ENCODE measurements around the gene MIER2. TPM values are rescaled to one million over a fixed set of nuclear protein-coding genes. Genes with fewer than 3 reads are reported as not detected.

Gene MIER2, protein sequence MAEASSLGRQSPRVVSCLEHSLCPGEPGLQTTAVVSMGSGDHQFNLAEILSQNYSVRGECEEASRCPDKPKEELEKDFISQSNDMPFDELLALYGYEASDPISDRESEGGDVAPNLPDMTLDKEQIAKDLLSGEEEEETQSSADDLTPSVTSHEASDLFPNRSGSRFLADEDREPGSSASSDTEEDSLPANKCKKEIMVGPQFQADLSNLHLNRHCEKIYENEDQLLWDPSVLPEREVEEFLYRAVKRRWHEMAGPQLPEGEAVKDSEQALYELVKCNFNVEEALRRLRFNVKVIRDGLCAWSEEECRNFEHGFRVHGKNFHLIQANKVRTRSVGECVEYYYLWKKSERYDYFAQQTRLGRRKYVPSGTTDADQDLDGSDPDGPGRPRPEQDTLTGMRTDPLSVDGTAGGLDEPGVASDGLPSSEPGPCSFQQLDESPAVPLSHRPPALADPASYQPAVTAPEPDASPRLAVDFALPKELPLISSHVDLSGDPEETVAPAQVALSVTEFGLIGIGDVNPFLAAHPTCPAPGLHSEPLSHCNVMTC
- 14.4 to 22.9 TPM (median 18.8 TPM) in 5 replicates for total RNA-seq (2022; extraction: Qiagen RNA extraction; ENCODE audit: low read depth)

DNA sequence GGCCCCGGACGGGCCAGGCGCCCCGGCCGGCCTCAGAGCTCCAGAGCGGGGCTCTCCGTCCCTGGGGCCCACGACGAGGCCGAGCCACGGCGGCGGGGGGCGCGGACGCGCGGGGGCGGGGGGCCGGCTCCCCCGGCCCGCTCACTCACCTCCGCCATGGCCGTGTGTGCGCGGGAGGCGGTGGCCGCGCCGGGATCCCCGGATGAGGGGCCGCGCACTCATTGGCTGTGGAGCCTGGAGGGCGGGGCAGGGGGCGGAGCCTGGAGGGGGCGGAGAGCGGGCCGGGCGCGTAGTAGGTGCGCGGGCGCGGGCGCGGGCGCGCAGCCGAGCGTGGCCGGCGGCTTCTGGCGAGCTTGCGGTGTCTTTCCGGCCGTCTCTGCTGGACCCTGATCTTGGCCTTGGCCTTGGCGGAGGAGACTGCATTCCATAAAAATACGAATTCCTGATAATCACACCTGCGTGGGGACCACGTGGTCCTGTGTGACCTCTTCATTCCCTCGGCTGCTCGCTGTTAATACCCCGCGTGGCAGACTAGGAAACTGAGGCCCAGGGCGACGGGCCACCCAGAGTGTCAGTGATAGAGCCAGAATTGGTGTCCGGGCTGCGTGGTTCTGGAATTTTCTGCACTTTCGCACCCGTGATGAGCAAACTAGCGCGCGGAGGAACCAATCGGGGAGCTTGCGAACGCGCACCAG is at the start of gene MIER2:
MIER2 (minus strand) TSS at position 172 of the 695 bp plus-strand sequence; CDS start at position 158, 14 bp downstream.

DNA sequence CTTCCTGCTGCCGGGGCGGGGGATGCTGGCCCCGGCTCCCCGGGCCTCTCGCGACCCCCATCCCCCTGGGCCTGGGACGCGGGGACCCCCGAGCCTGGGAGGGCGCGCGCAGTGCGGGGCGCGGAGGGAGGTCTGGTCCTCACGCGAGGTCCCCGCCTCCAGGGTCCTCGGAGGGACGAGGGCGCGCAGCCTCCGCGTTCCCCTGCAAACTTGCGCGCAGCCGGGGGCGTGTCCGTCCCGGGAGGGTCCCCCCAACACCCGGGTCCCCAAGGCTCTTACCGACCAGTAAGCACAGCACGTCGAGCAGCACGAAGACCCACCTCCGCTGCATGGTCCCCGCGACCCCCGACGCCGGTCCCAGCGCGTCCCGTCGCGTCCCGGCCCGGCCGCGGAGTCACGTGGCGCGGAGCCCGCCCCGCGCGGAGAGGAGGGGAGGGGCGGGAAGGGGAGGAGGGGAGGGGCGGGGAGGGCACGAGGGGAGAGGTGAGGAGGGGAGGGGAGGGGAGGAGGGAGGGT is 53.5 kb downstream of the MIER2 start, which contains the start of gene PLPP2:
PLPP2 (minus strand) TSS at position 398 of the 516 bp plus-strand sequence; CDS start at position 331, 67 bp downstream.

Other genes with a start within 250 kb of the MIER2 start
- gene OR4F17, start 237.7 kb downstream of the MIER2 start, total RNA-seq (2022; extraction: Qiagen RNA extraction; ENCODE audit: low read depth) = not detected in 5 replicates
- 75.3 to 116 TPM (median 112 TPM) in 5 replicates for gene PLPP2, start 53.4 kb downstream of the MIER2 start, total RNA-seq (2022; extraction: Qiagen RNA extraction; ENCODE audit: low read depth)
- gene C2CD4C, start 64.4 kb upstream of the MIER2 start, total RNA-seq (2022; extraction: Qiagen RNA extraction; ENCODE audit: low read depth) = 0.24 to 0.59 TPM (median 0.53 TPM) in 5 replicates
- gene SHC2, start 116.2 kb upstream of the MIER2 start, total RNA-seq (2022; extraction: Qiagen RNA extraction; ENCODE audit: low read depth) = 0.71 to 1.3 TPM (median 0.85 TPM) in 5 replicates
- gene MADCAM1, start 151.7 kb upstream of the MIER2 start, total RNA-seq (2022; extraction: Qiagen RNA extraction; ENCODE audit: low read depth) = 0.28 to 0.46 TPM (median 0.35 TPM) in 4 of 5 replicates, not detected in the other
- gene TPGS1, start 162.7 kb upstream of the MIER2 start, total RNA-seq (2022; extraction: Qiagen RNA extraction; ENCODE audit: low read depth) = 11.5 to 18.7 TPM (median 16.6 TPM) in 5 replicates
- gene CDC34, start 187.0 kb upstream of the MIER2 start, total RNA-seq (2022; extraction: Qiagen RNA extraction; ENCODE audit: low read depth) = 63.8 to 108 TPM (median 105 TPM) in 5 replicates
- 0.46 to 0.57 TPM (median 0.47 TPM) in 4 of 5 replicates, not detected in the other for gene GZMM, start 199.3 kb upstream of the MIER2 start, total RNA-seq (2022; extraction: Qiagen RNA extraction; ENCODE audit: low read depth)
- gene BSG, start 227.8 kb upstream of the MIER2 start, total RNA-seq (2022; extraction: Qiagen RNA extraction; ENCODE audit: low read depth) = 654 to 745 TPM (median 712 TPM) in 5 replicates
- gene HCN2, start 245.1 kb upstream of the MIER2 start, total RNA-seq (2022; extraction: Qiagen RNA extraction; ENCODE audit: low read depth) = 28.0 to 41.1 TPM (median 39.0 TPM) in 5 replicates

Measured in A549 treated with CpdA at 1 μM for 4 hours (cell line).